ENCODE measurements around the gene PTPRG. TPM values are rescaled to one million over a fixed set of nuclear protein-coding genes. Genes with fewer than 3 reads are reported as not detected.

PTPRG gene
- polyA plus RNA-seq, 1 donor (not counting 4 experiments of a cell fraction or from before 2014, with no cell fraction given), result 12.1 TPM

DNA sequence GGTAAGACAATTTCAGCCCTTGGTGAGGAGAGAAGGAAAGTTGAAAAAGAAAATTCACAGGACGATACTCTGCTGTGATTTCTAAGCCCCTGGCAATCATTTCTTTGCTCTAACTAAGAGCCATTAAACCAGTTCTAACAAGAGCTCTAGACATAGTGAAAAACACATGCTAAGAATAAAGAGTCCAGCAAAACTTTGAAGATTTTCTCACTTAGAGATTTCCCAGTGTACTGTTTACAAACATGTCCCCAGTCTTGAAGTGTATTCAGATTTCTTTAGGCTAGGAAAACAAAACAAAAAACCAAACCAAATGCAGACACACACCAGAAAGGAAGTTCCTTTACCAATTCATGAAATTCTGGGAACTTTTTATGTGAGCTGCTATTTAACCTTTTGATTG is 325.8 kb downstream of the PTPRG start:
- H3K27ac ChIP-seq (ENCODE audit: control insufficient read depth, insufficient read depth, low read length), result no peak overlapping the region
- TF ChIP-seq, protein P1, sequence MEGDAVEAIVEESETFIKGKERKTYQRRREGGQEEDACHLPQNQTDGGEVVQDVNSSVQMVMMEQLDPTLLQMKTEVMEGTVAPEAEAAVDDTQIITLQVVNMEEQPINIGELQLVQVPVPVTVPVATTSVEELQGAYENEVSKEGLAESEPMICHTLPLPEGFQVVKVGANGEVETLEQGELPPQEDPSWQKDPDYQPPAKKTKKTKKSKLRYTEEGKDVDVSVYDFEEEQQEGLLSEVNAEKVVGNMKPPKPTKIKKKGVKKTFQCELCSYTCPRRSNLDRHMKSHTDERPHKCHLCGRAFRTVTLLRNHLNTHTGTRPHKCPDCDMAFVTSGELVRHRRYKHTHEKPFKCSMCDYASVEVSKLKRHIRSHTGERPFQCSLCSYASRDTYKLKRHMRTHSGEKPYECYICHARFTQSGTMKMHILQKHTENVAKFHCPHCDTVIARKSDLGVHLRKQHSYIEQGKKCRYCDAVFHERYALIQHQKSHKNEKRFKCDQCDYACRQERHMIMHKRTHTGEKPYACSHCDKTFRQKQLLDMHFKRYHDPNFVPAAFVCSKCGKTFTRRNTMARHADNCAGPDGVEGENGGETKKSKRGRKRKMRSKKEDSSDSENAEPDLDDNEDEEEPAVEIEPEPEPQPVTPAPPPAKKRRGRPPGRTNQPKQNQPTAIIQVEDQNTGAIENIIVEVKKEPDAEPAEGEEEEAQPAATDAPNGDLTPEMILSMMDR (optimal IDR thresholded peaks at IDR 0.05 in 1 of 3, IDR thresholded peaks at IDR 0.05 in 1 of 3, conservative IDR thresholded peaks at IDR 0.05 in 1 of 3; ENCODE audit: extremely low read depth in 1 of 3, insufficient read depth in 2 of 3, low read length in 3 of 3), result no peak
- no peak for TF ChIP-seq EZH2 (IDR thresholded peaks at IDR 0.05; ENCODE audit: low read length)
- H4K20me1 ChIP-seq (ENCODE audit: control insufficient read depth, extremely low read depth, insufficient read depth, low read length), result no peaks in the 10 kb centered on the region
- dilution Hi-C loops (cut with MboI; ENCODE audit: extremely low pct_ligation_motif_present, low sequenced_read_pairs), result no loop called here
- no peaks in the 10 kb centered on the region for H3K9me3 ChIP-seq (ENCODE audit: control insufficient read depth, low read depth, low read length)
- no peak for FAIRE-seq
- no peak overlapping the region for H2AFZ ChIP-seq (ENCODE audit: control insufficient read depth, low read length)
- H3K9me1 ChIP-seq (ENCODE audit: control insufficient read depth, extremely low read depth, insufficient read depth, low read length), result no peaks in the 10 kb centered on the region
- H3K4me2 ChIP-seq (ENCODE audit: control insufficient read depth, extremely low read depth, insufficient read depth, low read depth, low read length), result no peak overlapping the region
- H3K4me1 ChIP-seq (ENCODE audit: control insufficient read depth, extremely low read depth, insufficient read depth, low read length), result no peaks in the 10 kb centered on the region
- no peaks in the 10 kb centered on the region for H3K36me3 ChIP-seq (ENCODE audit: control insufficient read depth in 2 of 2, extremely low read depth in 1 of 2, insufficient read depth in 2 of 2, low read length in 2 of 2)
- H3K79me2 ChIP-seq (ENCODE audit: control insufficient read depth, insufficient read depth, low read length), result no peaks in the 10 kb centered on the region
- H3K9ac ChIP-seq (ENCODE audit: control insufficient read depth, extremely low read depth, insufficient read depth, low read length), result no peak overlapping the region
- H3K27me3 ChIP-seq (ENCODE audit: control insufficient read depth, extremely low read depth, insufficient read depth, low read length), result no peaks in the 10 kb centered on the region
- DNase-seq (ENCODE audit: low read depth, low spot score), result no peak
- H3K4me3 ChIP-seq (ENCODE audit: control insufficient read depth in 2 of 3, extremely low read depth in 1 of 3, insufficient read depth in 2 of 3, low read depth in 1 of 3, low read length in 3 of 3), result no peak overlapping the region

DNA sequence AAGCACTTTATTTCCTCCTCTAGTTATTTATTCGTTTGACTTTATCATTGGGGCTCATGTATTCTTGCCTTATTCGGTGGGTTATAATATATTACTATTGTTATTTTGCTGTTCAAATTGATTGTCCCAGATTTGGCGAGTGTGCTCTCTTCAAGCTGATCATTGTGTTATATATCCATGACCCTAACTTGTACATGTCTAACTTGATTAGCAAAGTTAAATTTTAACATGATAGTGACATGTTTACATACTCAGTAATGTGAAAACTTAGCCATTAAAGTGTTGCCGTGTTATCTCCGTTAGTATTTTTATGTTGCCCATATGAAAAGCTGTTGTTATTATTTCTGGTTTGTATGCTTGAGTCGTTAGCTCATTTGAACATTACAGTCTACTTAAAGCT is 327.9 kb downstream of the PTPRG start:
- Histone ChIP-seq H4K20me1 (ENCODE audit: control insufficient read depth, extremely low read depth, insufficient read depth, low read length) (no peaks in the 10 kb centered on the region), H3K36me3 (ENCODE audit: control insufficient read depth in 2 of 2, extremely low read depth in 1 of 2, insufficient read depth in 2 of 2, low read length in 2 of 2) (no peaks in the 10 kb centered on the region), H3K9me1 (ENCODE audit: control insufficient read depth, extremely low read depth, insufficient read depth, low read length) (no peaks in the 10 kb centered on the region), H3K9me3 (ENCODE audit: control insufficient read depth, low read depth, low read length) (no peaks in the 10 kb centered on the region), H2AFZ (ENCODE audit: control insufficient read depth, low read length) (no peak overlapping the region), H3K79me2 (ENCODE audit: control insufficient read depth, insufficient read depth, low read length) (no peaks in the 10 kb centered on the region), H3K27me3 (ENCODE audit: control insufficient read depth, extremely low read depth, insufficient read depth, low read length) (no peaks in the 10 kb centered on the region), H3K4me1 (ENCODE audit: control insufficient read depth, extremely low read depth, insufficient read depth, low read length) (peaks cover under 1% of the 10 kb centered on the region), H3K4me3 (ENCODE audit: control insufficient read depth in 2 of 3, extremely low read depth in 1 of 3, insufficient read depth in 2 of 3, low read depth in 1 of 3, low read length in 3 of 3) (no peak overlapping the region), H3K4me2 (ENCODE audit: control insufficient read depth, extremely low read depth, insufficient read depth, low read depth, low read length) (no peak overlapping the region), H3K9ac (ENCODE audit: control insufficient read depth, extremely low read depth, insufficient read depth, low read length) (no peak overlapping the region), H3K27ac (ENCODE audit: control insufficient read depth, insufficient read depth, low read length) (no peak overlapping the region)
- TF ChIP-seq, protein P1 (optimal IDR thresholded peaks at IDR 0.05 in 1 of 3, IDR thresholded peaks at IDR 0.05 in 1 of 3, conservative IDR thresholded peaks at IDR 0.05 in 1 of 3; ENCODE audit: extremely low read depth in 1 of 3, insufficient read depth in 2 of 3, low read length in 3 of 3), result no peak
- no peak for TF ChIP-seq EZH2 (IDR thresholded peaks at IDR 0.05; ENCODE audit: low read length)
- FAIRE-seq (no peak), DNase-seq (ENCODE audit: low read depth, low spot score) (no peak)
- dilution Hi-C loops (cut with MboI; ENCODE audit: extremely low pct_ligation_motif_present, low sequenced_read_pairs), result no loop called here

All from keratinocyte (primary cell).